ENCODE results near the gene PHPT1. TPM values are rescaled to one million over a fixed set of nuclear protein-coding genes. Genes with fewer than 3 reads are reported as not detected.

PHPT1 gene
- total and polyA plus RNA-seq, 2 of the 13 experiments (the other 11 are each of a cell fraction or from before 2014, with no cell fraction given): 189 to 192 TPM

DNA sequence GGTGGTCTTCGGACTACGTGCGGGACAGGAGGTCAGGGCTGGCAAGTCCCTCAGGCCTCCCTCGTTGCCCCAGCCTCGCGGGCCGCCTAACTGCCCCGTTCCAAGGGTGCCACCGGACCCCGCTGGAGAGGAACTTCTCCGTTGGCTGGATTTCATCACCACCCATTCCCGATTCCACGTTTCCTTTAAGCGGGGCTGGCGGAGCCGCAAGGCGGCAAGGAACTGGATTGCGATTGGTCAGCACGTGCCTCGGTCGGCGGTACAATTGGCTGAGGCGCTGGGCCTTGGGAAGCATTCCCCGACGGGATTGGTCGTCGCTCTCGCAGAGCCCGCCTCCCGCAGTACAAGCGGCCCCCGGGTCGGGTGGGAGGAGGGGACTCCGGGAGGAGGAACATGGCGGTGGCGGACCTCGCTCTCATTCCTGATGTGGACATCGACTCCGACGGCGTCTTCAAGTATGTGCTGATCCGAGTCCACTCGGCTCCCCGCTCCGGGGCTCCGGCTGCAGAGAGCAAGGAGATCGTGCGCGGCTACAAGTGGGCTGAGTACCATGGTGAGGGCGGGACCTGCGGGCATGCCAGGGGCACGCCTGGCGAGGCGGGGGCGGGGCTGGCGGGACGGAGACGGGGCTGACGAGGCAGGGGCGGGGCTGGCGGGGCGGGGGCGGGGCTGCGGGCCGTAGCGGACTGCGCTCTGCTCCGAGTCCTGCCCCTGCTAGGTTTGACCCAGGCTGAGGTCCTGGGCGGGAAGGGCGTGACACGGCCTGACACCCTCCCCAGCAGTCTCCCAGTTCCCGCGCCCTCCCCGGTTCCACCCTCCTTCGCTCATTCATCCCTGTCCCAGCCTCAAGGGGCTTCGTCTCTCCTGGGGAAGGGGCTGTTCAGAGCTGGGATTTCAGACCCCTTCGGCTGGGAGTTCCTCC lies at the start of gene PHPT1 (continued):
- TF ChIP-seq RAD21 (CRISPR knock-in tag; IDR thresholded peaks at IDR 0.05) (peak; percentile 13; the same call in 1 of the 2 replicates), ZNF24 (IDR thresholded peaks at IDR 0.05) (no peak), ZSCAN25 (CRISPR knock-in tag; IDR thresholded peaks at IDR 0.05) (peak; percentile 73; the same call in 1 of the 2 replicates), RBM39 (IDR thresholded peaks at IDR 0.05; ENCODE audit: low read depth, low read length, poor library complexity, severe bottlenecking) (peak; percentile 67), RARA (CRISPR knock-in tag; IDR thresholded peaks at IDR 0.05) (peak; percentile 9; the same call in 1 of the 2 replicates), ZNF615 (CRISPR knock-in tag; IDR thresholded peaks at IDR 0.05; ENCODE audit: borderline replicate concordance) (no peak), ZNF878 (CRISPR knock-in tag; IDR thresholded peaks at IDR 0.05) (no peak), YEATS4 (CRISPR knock-in tag; IDR thresholded peaks at IDR 0.05; ENCODE audit: borderline replicate concordance) (peak; percentile 90), REPIN1 (CRISPR knock-in tag; IDR thresholded peaks at IDR 0.05; ENCODE audit: borderline replicate concordance, low read depth) (peak; percentile 42), MIER2 (CRISPR knock-in tag; IDR thresholded peaks at IDR 0.05) (no peak), MYC (CRISPR knock-in tag; IDR thresholded peaks at IDR 0.05; ENCODE audit: borderline replicate concordance) (peak; percentile 88), USF2 (IDR thresholded peaks at IDR 0.05; ENCODE audit: low read depth, low read length) (peak; percentile 55; the same call in 1 of the 2 replicates), USF2 (CRISPR knock-in tag; IDR thresholded peaks at IDR 0.05; ENCODE audit: borderline replicate concordance) (peak; percentile 72), PHF5A (CRISPR knock-in tag; IDR thresholded peaks at IDR 0.05; ENCODE audit: low read depth, unreplicated experiment) (peak; percentile 43), ZNF180 (CRISPR knock-in tag; IDR thresholded peaks at IDR 0.05; ENCODE audit: borderline replicate concordance, low read depth) (no peak), MED1 (CRISPR knock-in tag; IDR thresholded peaks at IDR 0.05) (peak; percentile 71), ZNF232 (CRISPR knock-in tag; IDR thresholded peaks at IDR 0.05; ENCODE audit: borderline replicate concordance) (0 out of 2 replicates have a peak, but pooled peaks have one; percentile 56), ARID4A (CRISPR knock-in tag; IDR thresholded peaks at IDR 0.05; ENCODE audit: borderline replicate concordance) (peak; percentile 80), ZNF3 (CRISPR knock-in tag; IDR thresholded peaks at IDR 0.05) (no peak), ZNF770 (CRISPR knock-in tag; IDR thresholded peaks at IDR 0.05) (no peak)

Measured in HepG2 (cell line).